Measurements from ENCODE around the gene SLC35G6. TPM values are rescaled to one million over a fixed set of nuclear protein-coding genes. Genes with fewer than 3 reads are reported as not detected.
"Not testable (repeated sequence)": the region's sequence is repeated elsewhere in the genome, so short reads cannot be mapped to it uniquely, and the experiment has no call there.

The SLC35G6 gene
- total RNA-seq, 1 donor from 2014 or later: not detected

GRCh38 chr17:7480089-7480384 is 1.2 kb upstream of the SLC35G6 start:
- Mint-ChIP-seq H3K9me3 (no peaks in the 10 kb centered on the region), H3K4me3 (peak overlapping the region; percentile 99), H3K36me3 (peaks cover 12% of the 10 kb centered on the region), H3K4me1 (ENCODE audit: unreplicated experiment) (peaks cover 54% of the 10 kb centered on the region), H3K27ac (peak overlapping the region; percentile 100), H3K27me3 (no peaks in the 10 kb centered on the region)
- TF ChIP-seq CTCF (conservative IDR thresholded peaks at IDR 0.05): no peak
- no peak for DNase-seq (ENCODE audit: extremely low spot score, unreplicated experiment)

- H3K36me3 Mint-ChIP-seq; H3K9me3 Mint-ChIP-seq; H3K27me3 Mint-ChIP-seq; DNase-seq (ENCODE audit: extremely low spot score, unreplicated experiment): not testable (repeated sequence)
- Mint-ChIP-seq H3K27ac (peak overlapping the region; percentile 100), H3K4me1 (ENCODE audit: unreplicated experiment) (peaks cover 55% of the 10 kb centered on the region), H3K4me3 (peak overlapping the region; percentile 98)
Observed at GRCh38 chr17:7481842-7482741, 846 bp downstream of the SLC35G6 start.

- not testable (repeated sequence) for H3K9me3 Mint-ChIP-seq; H3K36me3 Mint-ChIP-seq; H3K27me3 Mint-ChIP-seq; DNase-seq (ENCODE audit: extremely low spot score, unreplicated experiment)
- Mint-ChIP-seq H3K4me1 (ENCODE audit: unreplicated experiment) (peaks cover 55% of the 10 kb centered on the region), H3K27ac (peak overlapping the region; percentile 100), H3K4me3 (peak overlapping the region; percentile 98)
Observed at GRCh38 chr17:7482742-7483088, 1.5 kb downstream of the SLC35G6 start.

GRCh38 chr17:7483255-7484066 is 2.2 kb downstream of the SLC35G6 start:
- no peaks in the 10 kb centered on the region for H3K9me3 Mint-ChIP-seq
- H3K36me3 Mint-ChIP-seq: peaks cover 10% of the 10 kb centered on the region
- peak; percentile 87 for DNase-seq (ENCODE audit: extremely low spot score, unreplicated experiment)
- TF ChIP-seq CTCF (conservative IDR thresholded peaks at IDR 0.05): no peak
- no peaks in the 10 kb centered on the region for H3K27me3 Mint-ChIP-seq
- H3K27ac Mint-ChIP-seq: peak overlapping the region; percentile 100
- peaks cover 51% of the 10 kb centered on the region for H3K4me1 Mint-ChIP-seq (ENCODE audit: unreplicated experiment)
- H3K4me3 Mint-ChIP-seq: peak overlapping the region; percentile 98

- H3K36me3 Mint-ChIP-seq: peaks cover 14% of the 10 kb centered on the region
- H3K27me3 Mint-ChIP-seq: no peaks in the 10 kb centered on the region
Observed at GRCh38 chr17:7484067-7484918, 3.0 kb downstream of the SLC35G6 start, which contains the start of gene POLR2A. POLR2A (plus strand) TSS chr17:7484366.

More at GRCh38 chr17:7484067-7484918, 3.0 kb downstream of the SLC35G6 start, which contains the start of gene POLR2A:
- Mint-ChIP-seq H3K9me3 (no peaks in the 10 kb centered on the region), H3K4me1 (ENCODE audit: unreplicated experiment) (peaks cover 56% of the 10 kb centered on the region), H3K27ac (peak within 1 kb of the TSS; percentile 100), H3K4me3 (peak within 1 kb of the TSS; percentile 98)
- peak; percentile 98 for DNase-seq (ENCODE audit: extremely low spot score, unreplicated experiment)
- TF ChIP-seq CTCF (conservative IDR thresholded peaks at IDR 0.05): peak; percentile 25

All from type B pancreatic cell (in vitro differentiated cells).